OCI-LY3 (cell line): ENCODE data around the gene ASIC3.
"Not testable (repeated sequence)": the region's sequence is repeated elsewhere in the genome, so short reads cannot be mapped to it uniquely, and the experiment has no call there.

Experiments
- EZH2phosphoT487 ChIP-seq: fragments of 200-600 bp; shearing (Covaris generic); IDR thresholded peaks from 2 replicates; pipeline ENCODE4 v1.6.1; 2018; ENCODE audit warnings: antibody characterized with exemption, mixed run types, low read depth
- TF ChIP-seq, protein P1 (sequence below): fragments of 200-600, 300-600 bp; sonication (generic); IDR thresholded peaks from 2 replicates; pipeline ENCODE4 v1.5.1; 2014; ENCODE audit warnings: antibody characterized with exemption, low read length, low read depth

DNA sequence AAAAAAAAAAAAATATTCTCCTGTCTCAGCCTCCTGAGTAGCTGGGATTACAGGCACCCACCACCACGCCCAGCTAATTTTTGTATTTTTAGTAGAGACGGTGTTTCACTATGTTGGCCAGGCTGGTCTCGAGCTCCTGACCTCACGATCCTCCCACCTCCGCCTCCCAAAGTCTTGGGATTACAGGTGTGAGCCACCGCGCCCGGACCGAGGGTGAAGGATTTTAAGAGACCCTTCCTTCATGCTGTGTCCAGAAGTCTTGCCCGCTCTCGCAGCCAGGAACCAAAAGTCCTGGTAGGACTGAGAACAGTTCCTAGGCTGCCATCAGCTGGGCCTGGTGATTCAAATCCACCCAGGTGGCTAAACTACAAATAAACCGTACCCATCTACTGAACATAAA is 36.7 kb upstream of the ASIC3 start:
- TF ChIP-seq, protein P1, sequence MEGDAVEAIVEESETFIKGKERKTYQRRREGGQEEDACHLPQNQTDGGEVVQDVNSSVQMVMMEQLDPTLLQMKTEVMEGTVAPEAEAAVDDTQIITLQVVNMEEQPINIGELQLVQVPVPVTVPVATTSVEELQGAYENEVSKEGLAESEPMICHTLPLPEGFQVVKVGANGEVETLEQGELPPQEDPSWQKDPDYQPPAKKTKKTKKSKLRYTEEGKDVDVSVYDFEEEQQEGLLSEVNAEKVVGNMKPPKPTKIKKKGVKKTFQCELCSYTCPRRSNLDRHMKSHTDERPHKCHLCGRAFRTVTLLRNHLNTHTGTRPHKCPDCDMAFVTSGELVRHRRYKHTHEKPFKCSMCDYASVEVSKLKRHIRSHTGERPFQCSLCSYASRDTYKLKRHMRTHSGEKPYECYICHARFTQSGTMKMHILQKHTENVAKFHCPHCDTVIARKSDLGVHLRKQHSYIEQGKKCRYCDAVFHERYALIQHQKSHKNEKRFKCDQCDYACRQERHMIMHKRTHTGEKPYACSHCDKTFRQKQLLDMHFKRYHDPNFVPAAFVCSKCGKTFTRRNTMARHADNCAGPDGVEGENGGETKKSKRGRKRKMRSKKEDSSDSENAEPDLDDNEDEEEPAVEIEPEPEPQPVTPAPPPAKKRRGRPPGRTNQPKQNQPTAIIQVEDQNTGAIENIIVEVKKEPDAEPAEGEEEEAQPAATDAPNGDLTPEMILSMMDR: not testable (repeated sequence)
- TF ChIP-seq EZH2phosphoT487: not testable (repeated sequence)
